K562 (cell line): ENCODE measurements around the gene SORT1. TPM values are rescaled to one million over a fixed set of nuclear protein-coding genes. Genes with fewer than 3 reads are reported as not detected.

Experiments
- AFF1 ChIP-seq, 2 experiments: fragments of 450-650 bp; IDR thresholded peaks; 2 replicates each; pipeline ENCODE4 v1.6.1; 2018; ENCODE audit warnings: mild to moderate bottlenecking in 2 of 2, low read depth in 1 of 2; ENCODE audit not compliant: partially characterized antibody in 2 of 2
- DNMT1 ChIP-seq: fragments of 450-650 bp; IDR thresholded peaks from 2 replicates; pipeline ENCODE4 v1.6.1; 2016; ENCODE audit warnings: antibody characterized with exemption, mild to moderate bottlenecking
- KAT8 ChIP-seq: fragments of 450-650 bp; IDR thresholded peaks from 2 replicates; pipeline ENCODE4 v1.6.1; 2016; ENCODE audit warnings: low read depth, mild to moderate bottlenecking
- MYC ChIP-seq, 2 experiments: fragments of 250-450 bp in 1 of 2; sonication (Bioruptor Pico) in 1 of 2; IDR thresholded peaks; 2 replicates each; pipeline versions ENCODE4 v1.5.1 to v1.6.1; 2012 to 2021; ENCODE audit warnings: low read depth in 2 of 2, borderline replicate concordance in 1 of 2, improper control_type of control experiment in 1 of 2, low read length in 1 of 2, mild to moderate bottlenecking in 1 of 2, moderate library complexity in 1 of 2
- NFATC3 ChIP-seq: fragments of 450-650 bp; IDR thresholded peaks from 2 replicates; pipeline ENCODE4 v1.6.1; 2017; ENCODE audit warnings: mild to moderate bottlenecking
- RFX1 ChIP-seq: fragments of 450-650 bp; IDR thresholded peaks from 2 replicates; pipeline ENCODE4 v1.6.1; 2016; ENCODE audit warnings: mild to moderate bottlenecking, moderate library complexity
- TAF9B ChIP-seq: fragments of 450-650 bp; IDR thresholded peaks from 2 replicates; pipeline ENCODE4 v1.6.1; 2018; ENCODE audit warnings: mild to moderate bottlenecking; ENCODE audit not compliant: partially characterized antibody
- TBL1XR1 ChIP-seq, 2 experiments: IDR thresholded peaks; 2 replicates each; pipeline ENCODE4 v1.6.1; 2012; ENCODE audit warnings: improper control_type of control experiment in 2 of 2, low read length in 2 of 2, mild to moderate bottlenecking in 1 of 2
- ZNF280A ChIP-seq: fragments of 450-650 bp; IDR thresholded peaks from 2 replicates; pipeline ENCODE4 v1.6.1; 2018; ENCODE audit warnings: mild to moderate bottlenecking, low read depth; ENCODE audit not compliant: partially characterized antibody
- ZNF584 ChIP-seq: fragments of 200-800 bp; sonication (Bioruptor generic); IDR thresholded peaks from 2 replicates; pipeline ENCODE4 v1.6.1; 2016; ENCODE audit warnings: low read depth, mild to moderate bottlenecking, missing genetic modification characterization, missing compliant biosample characterization
- ZNF592 ChIP-seq: fragments of 450-650 bp; IDR thresholded peaks from 2 replicates; pipeline ENCODE4 v1.6.1; 2017; ENCODE audit warnings: antibody characterized with exemption, mild to moderate bottlenecking
- ZNF785 ChIP-seq: fragments of 250-450 bp; sonication (Bioruptor Pico); IDR thresholded peaks from 2 replicates; pipeline ENCODE4 v1.4.0; 2020; ENCODE audit warnings: mild to moderate bottlenecking
- polyA plus RNA-seq, 8 experiments: library from polyadenylated mRNA; depleted of rRNA in 4 of 8; stranded (reverse) in 5 of 8; unstranded in 3 of 8; fragments of >200 nt; fragmentation: Nextera tagmentation in 2 of 8; fragmentation: Illumina TruSeq in 1 of 8; extraction: Ambion mirVana in 2 of 8; extraction: Trizol in 1 of 8; gene quantifications; 2 replicates each; pipeline versions ENCODE4 v1.2.1 to v1.2.3, GENCODE V29; 2011 to 2014; ENCODE audit warnings: inconsistent platforms in 1 of 8, missing spikeins in 1 of 8
- total RNA-seq, 7 experiments: library from RNA; depleted of rRNA in 6 of 7; stranded (reverse); fragments of >200 nt in 6 of 7; fragmentation: Illumina TruSeq in 2 of 7; extraction: Trizol in 2 of 7; gene quantifications; 2 replicates each; pipeline versions ENCODE4 v1.2.1 to v1.2.3, GENCODE V29; 2011 to 2021; ENCODE audit warnings: low replicate concordance in 1 of 7

SORT1 gene
- total and polyA plus RNA-seq, 9 of the 15 experiments (the other 6 are each of a cell fraction or from before 2014, with no cell fraction given): 27.4 to 112 (median 65.0) TPM

- TF ChIP-seq ZNF785 (no peak), DNMT1 (0 out of 2 replicates have a peak, but pooled peaks have one; percentile 16), ZNF280A (no peak), RFX1 (peak; percentile 77; the same call in 1 of the 2 replicates), TBL1XR1 (IDR thresholded peaks at IDR 0.05; ENCODE audit: low read length in 2 of 2) (0 out of 4 replicates have a peak, but pooled peaks of 1 of the 2 experiments have one; percentile 32), AFF1 (IDR thresholded peaks at IDR 0.05; ENCODE audit: low read depth in 1 of 2, partially characterized antibody in 2 of 2) (peak in 1 of 2 experiments; percentile 14), ZNF584 (CRISPR knock-in tag) (peak; percentile 71; the same call in 1 of the 2 replicates), TAF9B (no peak), KAT8 (no peak), MYC (IDR thresholded peaks at IDR 0.05; ENCODE audit: low read depth, low read length) (no peak), MYC (CRISPR knock-in tag; IDR thresholded peaks at IDR 0.05; ENCODE audit: borderline replicate concordance, low read depth) (no peak), ZNF592 (peak; percentile 76), NFATC3 (peak; percentile 70; the same call in 1 of the 2 replicates)
Observed at GRCh38 chr1:109283748-109284600, 113.7 kb downstream of the SORT1 start (continued).
